ENCODE data around the gene GPT2. TPM values are rescaled to one million over a fixed set of nuclear protein-coding genes. Genes with fewer than 3 reads are reported as not detected.

Gene GPT2
- total RNA-seq, 4 donors from 2014 or later: 57.5 to 138 (median 105) TPM

DNA sequence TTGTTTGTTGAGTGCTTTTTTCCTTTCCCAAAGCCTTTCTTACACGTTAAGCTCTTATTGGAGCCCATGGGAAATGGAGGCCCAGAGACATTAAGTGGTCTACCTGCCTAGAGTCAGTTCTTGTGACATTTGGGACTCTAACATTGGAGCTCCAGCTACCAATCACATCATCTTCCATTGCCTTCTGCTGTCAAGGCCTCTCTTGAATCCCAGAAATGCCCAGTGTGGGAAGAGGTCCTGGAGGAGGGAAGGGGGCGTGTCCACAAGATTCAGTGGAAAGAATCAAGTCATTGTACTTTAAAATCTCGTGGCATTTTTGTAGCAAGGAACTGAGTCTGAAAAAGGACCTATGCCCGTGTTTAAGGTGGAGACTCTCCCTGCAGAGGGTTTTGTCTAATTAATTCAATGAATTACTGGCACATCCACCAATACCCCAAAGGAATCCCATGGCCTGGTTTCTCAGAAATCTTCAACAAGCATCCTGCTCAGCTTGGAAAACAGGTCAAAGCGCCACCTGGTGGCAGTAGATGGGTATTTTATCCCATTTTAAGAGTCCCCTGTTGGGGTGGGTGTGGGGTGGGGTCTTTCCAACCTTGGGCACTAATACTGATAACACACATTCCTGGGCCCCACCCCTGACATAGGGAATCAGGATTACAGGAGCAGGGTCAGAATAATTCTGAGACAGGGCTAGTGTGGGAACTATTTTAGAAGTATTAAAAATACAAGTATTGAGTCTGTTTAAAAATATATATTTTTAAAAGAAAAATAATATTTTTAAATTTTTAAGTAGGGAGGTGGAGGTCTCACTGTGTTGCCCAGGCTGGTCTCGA is 24.6 kb downstream of the GPT2 start:
- peak; percentile 35 for DNase-seq (ENCODE audit: low spot score)
- TF ChIP-seq, protein P1, sequence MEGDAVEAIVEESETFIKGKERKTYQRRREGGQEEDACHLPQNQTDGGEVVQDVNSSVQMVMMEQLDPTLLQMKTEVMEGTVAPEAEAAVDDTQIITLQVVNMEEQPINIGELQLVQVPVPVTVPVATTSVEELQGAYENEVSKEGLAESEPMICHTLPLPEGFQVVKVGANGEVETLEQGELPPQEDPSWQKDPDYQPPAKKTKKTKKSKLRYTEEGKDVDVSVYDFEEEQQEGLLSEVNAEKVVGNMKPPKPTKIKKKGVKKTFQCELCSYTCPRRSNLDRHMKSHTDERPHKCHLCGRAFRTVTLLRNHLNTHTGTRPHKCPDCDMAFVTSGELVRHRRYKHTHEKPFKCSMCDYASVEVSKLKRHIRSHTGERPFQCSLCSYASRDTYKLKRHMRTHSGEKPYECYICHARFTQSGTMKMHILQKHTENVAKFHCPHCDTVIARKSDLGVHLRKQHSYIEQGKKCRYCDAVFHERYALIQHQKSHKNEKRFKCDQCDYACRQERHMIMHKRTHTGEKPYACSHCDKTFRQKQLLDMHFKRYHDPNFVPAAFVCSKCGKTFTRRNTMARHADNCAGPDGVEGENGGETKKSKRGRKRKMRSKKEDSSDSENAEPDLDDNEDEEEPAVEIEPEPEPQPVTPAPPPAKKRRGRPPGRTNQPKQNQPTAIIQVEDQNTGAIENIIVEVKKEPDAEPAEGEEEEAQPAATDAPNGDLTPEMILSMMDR (IDR thresholded peaks at IDR 0.05): peak in 2 of 3 donors; percentile 33 to 36
- ATAC-seq (ENCODE audit: low FRiP score): peak; percentile 62

DNA sequence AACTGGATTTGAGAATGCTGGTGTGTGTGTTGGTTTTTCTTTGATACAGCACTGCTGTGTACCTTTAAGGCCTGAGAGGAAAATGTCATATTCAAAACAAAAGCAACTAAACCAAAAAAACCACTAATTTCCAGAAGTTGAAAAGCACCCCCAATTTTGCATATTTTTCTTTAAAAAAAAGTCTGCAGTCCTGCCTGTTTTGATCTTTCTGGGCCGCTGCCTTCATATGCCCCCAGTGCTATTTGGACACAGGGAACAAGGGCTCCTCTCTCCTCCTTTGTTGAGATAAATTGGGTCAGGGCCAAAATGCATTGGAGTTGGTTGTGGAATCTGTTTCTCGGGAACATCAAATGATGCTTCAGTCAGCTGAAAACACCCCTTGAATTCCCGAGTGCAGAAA is 26.9 kb downstream of the GPT2 start:
- TF ChIP-seq, protein P1 (IDR thresholded peaks at IDR 0.05): no peak
- DNase-seq (ENCODE audit: low spot score) (no peak), ATAC-seq (ENCODE audit: low FRiP score) (no peak)

DNA sequence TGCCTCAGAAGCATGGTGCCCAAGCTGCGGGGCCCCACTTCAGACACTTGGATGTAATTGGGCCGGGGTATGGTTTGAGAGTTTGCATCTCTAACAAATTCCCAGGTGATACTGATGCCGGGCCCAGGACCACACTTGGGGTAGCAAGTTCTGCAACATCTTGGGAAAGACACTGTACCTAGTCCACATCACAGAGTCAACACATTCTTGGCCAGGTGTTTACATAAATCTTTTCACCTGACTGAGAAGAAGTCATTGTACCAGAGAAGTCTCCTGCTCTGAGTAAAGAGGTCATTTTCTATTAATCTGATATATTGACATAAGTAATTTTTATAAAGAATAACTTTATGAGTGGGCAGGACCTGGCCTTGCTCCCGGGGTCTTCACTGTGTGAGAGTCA is 27.5 kb downstream of the GPT2 start:
- ATAC-seq (ENCODE audit: low FRiP score): no peak
- TF ChIP-seq, protein P1 (IDR thresholded peaks at IDR 0.05): no peak
- no peak for DNase-seq (ENCODE audit: low spot score)

DNA sequence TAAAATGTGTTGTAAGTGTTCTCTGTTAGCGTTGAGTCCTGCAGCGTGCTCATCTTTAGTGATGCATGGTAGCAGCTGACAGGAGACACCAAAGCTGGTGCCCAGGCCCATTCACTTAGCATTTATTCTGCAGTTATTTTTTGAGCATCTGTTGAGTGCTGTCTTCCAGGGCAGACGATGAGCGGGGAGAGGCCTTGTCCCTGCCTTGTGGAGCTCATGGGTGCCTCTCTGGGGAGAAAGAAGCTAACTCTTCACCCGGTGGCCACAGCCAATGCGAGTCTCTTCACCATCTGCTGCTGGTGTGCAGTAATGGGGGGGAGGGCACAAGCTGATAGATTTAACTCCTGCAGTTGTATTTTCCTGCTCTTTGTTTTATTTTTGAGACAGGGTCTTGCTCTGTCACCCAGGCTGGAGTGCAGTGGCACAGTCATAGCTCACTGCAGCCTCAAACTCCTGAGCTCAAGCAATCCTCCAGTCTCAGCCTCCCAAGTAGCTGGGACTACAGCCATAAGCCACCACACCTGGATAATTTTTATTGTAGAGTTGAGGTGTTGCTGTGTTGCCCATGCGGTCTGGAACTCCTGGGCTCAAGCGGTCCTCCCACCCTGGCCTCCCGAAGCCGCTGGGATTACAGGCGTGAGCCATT is 30.5 kb downstream of the GPT2 start:
- no peak for ATAC-seq (ENCODE audit: low FRiP score)
- TF ChIP-seq, protein P1 (IDR thresholded peaks at IDR 0.05): no peak
- no peak for DNase-seq (ENCODE audit: low spot score)

DNA sequence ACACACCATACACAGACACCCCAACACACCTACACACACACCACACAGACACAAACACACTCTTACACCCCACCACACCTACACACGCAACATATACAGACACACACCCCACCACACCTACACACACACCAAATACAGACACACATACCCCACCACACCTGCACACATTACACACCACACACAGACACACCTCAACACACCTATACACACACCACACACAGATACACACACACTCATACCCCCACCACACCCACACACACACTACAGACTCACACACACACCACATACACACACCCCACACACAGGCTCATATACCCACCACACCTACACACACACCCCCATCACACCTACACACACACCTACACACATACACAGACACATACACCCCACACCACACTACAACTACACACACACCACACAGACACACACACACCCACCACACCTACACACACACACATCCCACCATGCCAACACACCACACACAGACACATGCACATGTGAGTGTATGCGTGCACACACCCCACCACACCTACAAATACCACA is 31.4 kb downstream of the GPT2 start:
- DNase-seq (ENCODE audit: low spot score): no peak
- TF ChIP-seq, protein P1 (IDR thresholded peaks at IDR 0.05): no peak
- ATAC-seq (ENCODE audit: low FRiP score): no peak

DNA sequence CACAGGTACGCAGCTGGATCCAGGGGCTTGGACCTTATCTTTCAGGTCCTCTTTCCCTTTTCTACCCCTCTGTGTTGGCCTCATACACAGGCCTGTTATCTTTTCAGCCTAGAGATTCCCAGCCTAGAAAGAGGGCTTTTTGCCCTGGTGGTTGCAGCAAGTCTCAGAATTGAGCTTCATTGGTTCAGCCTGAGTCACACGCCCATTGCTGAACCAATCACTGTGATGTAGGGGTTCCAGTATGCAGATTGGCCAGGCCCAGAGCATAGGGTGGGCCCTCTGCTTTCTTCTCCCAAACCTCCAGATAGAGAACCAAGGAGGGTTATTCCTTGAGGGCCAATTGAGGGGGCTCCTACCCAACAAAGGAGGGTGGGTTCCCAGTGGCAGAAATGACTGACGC is 32.8 kb downstream of the GPT2 start:
- ATAC-seq (ENCODE audit: low FRiP score): no peak

More for the DNA sequence above, 32.8 kb downstream of the GPT2 start:
- TF ChIP-seq, protein P1 (IDR thresholded peaks at IDR 0.05): no peak
- no peak for DNase-seq (ENCODE audit: low spot score)

Data from omental fat pad (tissue), 4 donors.